IMR-90 (cell line): ENCODE data around the gene HRH2.

Source experiments
- CEBPB ChIP-seq: IDR thresholded peaks from 2 replicates; pipeline ENCODE4 v1.6.1; 2012; ENCODE audit warnings: low read depth, low read length, improper control_type of control experiment
- CHD1 ChIP-seq: IDR thresholded peaks from 2 replicates; pipeline ENCODE4 v1.6.1; 2012; ENCODE audit warnings: low read depth, low read length, improper control_type of control experiment
- CTCF ChIP-seq: conservative IDR thresholded peaks from 2 replicates; pipeline ENCODE4 v1.5.1; 2012; ENCODE audit warnings: mild to moderate bottlenecking, low read depth, low read length, improper control_type of control experiment
- MAFK ChIP-seq: IDR thresholded peaks from 2 replicates; pipeline ENCODE4 v1.6.1; 2012; ENCODE audit warnings: low read depth, low read length, improper control_type of control experiment
- POLR2A ChIP-seq: IDR thresholded peaks from 2 replicates; pipeline ENCODE4 v1.6.1; 2012; ENCODE audit warnings: mild to moderate bottlenecking, low read depth, low read length
- RAD21 ChIP-seq: IDR thresholded peaks from 2 replicates; pipeline ENCODE4 v1.6.1; 2012; ENCODE audit warnings: low read length, improper control_type of control experiment

DNA sequence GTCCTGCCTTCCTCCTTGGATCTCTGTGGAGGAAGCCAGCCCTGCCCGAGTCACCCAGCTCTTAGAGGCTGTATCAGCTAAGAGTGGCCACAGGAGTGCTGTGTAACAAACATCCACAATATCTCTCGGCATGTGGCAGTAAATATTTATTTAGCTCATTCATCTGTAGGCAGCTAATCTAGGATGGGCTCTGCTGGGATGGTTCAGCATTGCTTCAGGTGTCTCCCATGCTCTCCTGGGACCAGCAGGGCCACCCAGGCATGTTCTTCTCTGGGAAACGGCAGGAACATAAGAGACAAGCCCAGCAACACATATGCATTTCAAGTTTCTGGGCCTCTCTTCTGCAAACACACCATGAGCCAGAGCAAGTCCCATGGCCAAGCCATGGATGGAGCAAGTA is 56.1 kb downstream of the HRH2 start:
- TF ChIP-seq CTCF: no peak
- no peak for TF ChIP-seq POLR2A
- no peak for TF ChIP-seq CEBPB
- no peak for TF ChIP-seq RAD21
- TF ChIP-seq MAFK: no peak
- TF ChIP-seq CHD1: no peak
